ENCODE measurements around the gene DYNC2LI1.
"Not testable (repeated sequence)": the region's sequence is repeated elsewhere in the genome, so short reads cannot be mapped to it uniquely, and the experiment has no call there.

The DYNC2LI1 gene

DNA sequence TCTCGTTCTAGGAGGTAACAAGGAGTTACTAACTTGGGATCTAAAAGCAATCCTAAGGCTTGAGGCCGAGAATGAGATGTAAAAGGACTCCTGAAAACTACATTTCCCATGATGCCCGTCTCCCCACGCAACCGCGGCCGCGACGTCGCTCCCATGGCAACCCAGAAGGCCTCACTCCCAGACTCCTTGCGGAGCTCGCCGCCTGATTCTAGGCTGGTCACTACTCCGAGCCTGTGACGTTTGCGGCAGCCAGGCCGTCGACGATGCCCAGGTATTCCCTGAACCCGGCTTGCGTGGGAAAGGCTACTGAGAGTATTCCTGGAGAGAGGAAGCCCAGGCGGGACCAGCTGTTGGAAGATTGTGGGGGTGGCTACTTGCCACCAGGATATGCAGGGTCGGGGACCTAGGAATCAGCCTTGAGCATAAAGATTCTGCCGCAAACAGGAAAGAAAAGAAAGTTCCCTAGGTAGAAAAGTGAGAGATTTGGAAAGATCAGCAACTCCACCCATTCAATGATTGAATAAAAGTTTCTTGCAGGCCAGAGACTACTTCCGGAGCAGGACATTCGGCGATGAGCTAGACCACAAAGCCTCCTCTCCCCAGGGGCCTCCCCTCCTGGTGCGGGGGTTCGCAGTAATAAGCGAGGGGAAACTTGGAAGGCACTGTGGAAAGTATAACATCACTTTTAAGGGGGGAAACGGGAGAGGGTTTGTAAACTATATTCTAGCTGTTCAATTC lies at the start of gene DYNC2LI1:
Gene DYNC2LI1 (plus strand): TSS at position 164 of the 738 bp plus-strand sequence. CDS start 100 bp downstream, at position 264.
- DNase-seq, result peak; percentile 78

- DNase-seq, result no peak
Observed at GRCh38 chr2:43724728-43725526, 48.9 kb upstream of the DYNC2LI1 start.

DNA sequence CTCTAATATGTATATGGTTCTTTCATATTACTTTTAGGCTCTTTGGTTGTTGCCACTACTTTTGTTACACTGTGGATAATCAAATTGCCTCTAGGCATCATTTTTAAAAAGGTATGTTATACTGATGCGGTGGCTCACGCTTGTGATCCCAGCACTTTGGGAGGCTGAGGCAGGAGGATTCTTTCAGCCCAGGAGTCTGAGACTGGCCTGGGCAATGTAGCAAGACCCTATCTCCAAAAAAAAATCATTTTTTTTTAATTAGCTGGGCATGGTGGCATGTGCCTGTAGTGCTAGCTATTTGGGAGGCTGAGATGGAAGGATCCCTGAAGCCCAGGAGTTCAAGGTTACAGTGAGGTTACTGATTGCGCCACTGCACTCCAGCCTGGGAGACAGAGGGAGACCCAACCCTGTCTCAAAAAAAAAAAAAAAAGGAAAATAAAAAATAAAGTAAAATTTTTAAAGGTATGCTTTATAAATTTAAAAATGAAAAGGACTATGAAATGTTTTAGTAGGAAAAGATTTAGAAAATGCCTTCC lies 48.1 kb upstream of the DYNC2LI1 start:
- DNase-seq, result no peak

DNA sequence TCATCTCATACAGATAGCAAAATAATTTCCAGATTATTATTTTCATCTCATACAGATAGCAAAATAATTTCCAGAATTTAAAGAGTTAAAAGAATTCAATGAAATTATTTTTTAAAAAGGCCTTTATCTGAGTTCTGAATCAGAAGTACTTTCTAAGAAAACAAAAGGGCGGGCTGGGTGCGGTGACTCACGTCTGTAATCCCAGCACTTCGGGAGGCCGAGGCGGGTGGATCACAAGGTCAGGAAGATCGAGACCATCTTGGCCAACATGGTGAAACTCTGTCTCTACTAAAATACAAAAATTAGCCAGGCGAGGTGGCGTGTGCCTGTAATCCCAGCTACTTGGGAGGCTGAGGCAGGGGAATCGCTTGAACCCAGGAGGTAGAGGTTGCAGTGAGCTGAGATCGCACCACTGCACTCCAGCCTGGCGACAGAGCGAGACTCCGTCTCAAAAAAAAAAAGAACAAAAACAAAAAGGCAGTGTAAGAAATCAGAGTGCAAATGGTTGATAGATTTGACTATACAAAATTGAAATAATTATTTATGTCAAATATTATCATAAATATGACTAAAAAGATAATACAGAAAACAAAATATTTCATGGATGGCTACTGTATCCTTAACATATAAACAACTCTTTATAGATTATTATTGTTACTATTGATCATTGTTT lies 46.7 kb upstream of the DYNC2LI1 start:
- not testable (repeated sequence) for DNase-seq

- DNase-seq, result no peak
Observed at GRCh38 chr2:43727634-43728014, 46.2 kb upstream of the DYNC2LI1 start.

DNA sequence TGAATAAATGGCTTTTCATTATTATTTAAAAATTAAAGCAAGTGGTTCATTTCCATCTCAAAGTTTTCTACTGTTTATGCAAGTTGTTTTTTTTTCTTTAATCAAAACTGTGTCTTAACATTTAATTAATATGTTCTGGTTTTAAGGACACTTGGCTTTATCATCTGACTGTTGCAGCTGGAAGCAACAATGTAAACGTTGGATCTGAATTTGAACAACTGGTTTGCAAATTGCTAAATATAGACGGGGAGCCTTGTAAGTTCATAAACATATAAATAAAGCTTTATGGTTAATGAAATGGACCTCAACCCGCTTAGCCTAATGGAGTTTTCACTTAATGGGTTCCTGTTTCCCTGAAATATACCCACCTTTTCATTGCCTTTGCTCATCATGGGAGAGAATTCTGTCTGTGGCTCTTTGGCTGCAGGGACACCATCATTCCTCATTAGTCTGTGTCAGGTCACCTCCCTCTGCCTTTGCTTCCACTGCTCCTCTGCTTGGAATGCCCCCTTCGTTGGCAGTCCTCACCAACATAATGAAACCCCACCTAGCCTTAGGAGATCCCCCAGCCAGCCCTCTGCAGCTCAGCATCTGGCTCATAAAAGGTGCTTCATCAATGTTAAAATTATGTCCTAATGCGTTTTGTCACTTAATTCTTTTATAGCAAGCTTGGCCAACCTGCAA lies 44.2 kb upstream of the DYNC2LI1 start:
- no peak for DNase-seq

DNA sequence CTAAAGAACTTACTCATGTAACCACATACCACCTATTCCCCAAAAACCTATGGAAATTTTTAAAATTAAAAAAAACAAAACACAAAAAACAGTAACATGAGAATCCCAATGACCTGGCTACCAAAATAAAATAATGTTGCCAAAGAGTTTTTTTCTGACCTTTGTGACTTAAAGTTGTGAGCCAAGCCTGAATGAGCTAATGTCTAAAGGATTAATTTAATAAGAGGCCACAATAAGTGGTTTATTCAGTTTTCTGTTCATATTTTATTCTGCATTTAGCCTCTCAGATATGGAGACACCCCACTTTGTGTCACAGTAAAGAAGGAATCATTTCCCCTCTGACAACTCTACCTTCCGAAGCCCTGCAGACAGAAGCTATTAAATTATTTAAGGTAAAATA lies 42.6 kb upstream of the DYNC2LI1 start:
- DNase-seq, result no peak

GRCh38 chr2:43736637-43737036 lies 37.2 kb upstream of the DYNC2LI1 start:
- DNase-seq, result no peak

DNA sequence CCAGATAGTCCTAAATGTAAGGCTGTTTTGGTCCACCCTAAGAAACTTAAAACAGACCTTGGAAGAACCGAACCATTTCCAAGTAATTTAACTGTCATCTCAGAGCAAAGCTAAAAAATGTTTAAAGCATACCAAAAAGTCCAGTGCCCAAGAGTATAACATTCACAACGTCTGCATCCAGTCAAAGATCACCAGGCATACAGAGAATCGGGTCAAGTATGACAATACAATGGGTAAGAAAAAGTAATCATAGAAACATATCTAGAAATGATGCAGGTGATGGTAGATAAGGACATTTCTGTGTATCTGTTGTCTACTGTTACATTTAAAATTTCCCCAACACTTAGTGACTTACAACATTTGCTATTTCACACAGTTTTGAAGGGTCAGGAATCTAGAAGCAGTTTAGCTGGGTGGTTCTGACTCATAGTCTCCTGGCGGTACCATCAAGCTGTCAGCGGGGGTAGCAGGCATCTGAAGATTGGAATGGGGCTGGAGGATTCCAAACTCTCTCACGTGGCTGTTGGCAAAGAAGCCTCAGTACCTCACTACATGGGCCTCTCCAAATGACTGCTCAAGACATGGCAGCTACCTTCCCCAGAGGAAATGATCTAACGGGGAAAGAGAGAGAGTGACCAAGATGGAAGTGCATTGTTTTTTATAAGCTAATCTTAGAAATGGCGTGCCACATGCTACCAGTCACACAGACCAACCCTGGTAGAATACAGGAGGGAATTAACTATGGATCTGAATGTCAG lies 36.6 kb upstream of the DYNC2LI1 start:
- DNase-seq, result no peak

GRCh38 chr2:43737855-43738254 lies 36.0 kb upstream of the DYNC2LI1 start:
- DNase-seq, result no peak

DNA sequence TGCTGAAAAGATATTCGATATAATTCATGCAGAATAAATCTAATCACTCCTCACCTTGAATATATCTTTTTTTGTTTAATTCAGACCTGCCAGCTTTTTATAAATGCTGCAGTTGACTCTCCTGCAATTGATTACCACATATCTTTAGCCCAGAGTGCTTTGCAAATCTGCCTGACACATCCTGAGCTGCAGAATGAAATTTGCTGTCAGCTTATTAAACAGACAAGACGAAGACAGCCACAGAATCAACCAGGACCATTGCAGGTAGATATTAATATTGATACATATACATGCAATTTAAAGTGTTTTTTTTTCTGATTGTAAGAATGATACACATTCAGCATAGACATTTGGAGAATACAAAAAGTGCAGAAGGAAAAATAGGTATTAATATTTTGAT lies 35.6 kb upstream of the DYNC2LI1 start:
- no peak for DNase-seq

DNA sequence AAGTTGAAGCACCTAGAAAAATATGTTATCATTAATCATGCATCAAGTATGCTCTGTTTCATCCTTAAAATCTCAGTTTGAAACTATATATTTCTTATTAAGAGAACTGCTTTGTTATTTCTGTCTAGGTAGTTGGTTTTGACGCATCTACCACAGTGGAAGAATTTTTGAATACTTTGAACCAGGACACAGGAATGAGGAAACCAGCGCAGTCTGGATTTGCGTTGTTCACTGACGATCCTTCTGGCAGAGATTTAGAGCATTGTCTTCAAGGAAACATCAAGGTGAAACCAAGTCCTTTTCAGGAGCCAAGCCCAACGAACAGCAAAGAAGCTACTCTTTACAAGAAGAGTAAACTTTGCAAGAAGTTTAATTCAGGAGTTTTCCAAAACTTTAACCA lies 30.1 kb upstream of the DYNC2LI1 start:
- DNase-seq, result no peak

- DNase-seq, result no peak
Observed at GRCh38 chr2:43745457-43745856, 28.4 kb upstream of the DYNC2LI1 start.

DNA sequence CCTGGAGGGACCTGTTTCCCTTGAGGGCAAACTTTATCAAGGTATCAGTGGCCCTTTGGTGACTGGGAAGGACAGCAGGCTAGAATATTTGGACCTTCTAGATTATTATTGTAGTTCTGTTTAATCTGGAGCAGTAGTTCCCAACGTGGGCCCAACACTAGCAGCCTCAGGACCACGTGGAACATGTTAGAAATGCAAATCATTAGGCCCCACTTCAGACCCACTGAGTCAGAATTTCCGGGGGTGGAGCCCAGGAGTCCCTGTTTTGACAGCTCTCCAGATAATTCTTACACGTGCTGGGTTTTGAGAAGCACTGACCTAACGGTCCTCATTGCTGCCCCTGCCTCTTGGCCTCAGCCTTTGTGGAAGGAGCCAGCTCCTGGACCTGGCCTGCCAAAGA lies 25.5 kb upstream of the DYNC2LI1 start:
- peak; percentile 22 for DNase-seq

DNA sequence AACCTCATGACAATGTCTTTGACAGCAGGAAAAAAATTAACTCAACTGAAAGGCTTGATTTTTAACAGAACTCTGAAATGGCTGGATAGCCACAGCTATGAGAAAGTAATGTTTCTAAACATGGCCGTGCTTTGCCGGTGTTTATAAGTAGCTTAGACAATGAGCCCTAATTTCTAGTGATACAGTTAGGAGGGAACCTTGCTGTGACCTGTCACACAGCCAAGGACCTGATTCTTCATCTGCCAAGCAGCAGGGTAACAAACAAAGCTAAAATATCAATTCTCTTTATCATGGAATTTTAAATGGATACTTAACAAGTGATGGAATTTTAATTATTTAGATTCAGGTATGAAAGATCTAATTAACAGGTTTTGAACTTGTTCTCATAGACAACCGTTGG lies 24.3 kb upstream of the DYNC2LI1 start:
- no peak for DNase-seq

- DNase-seq, result no peak
Observed at GRCh38 chr2:43751476-43751990, 22.3 kb upstream of the DYNC2LI1 start.

GRCh38 chr2:43752302-43752701 lies 21.5 kb upstream of the DYNC2LI1 start:
- no peak for DNase-seq

- no peak for DNase-seq
Observed at GRCh38 chr2:43754180-43754579, 19.7 kb upstream of the DYNC2LI1 start.

GRCh38 chr2:43758739-43759138 lies 15.1 kb upstream of the DYNC2LI1 start:
- no peak for DNase-seq

- DNase-seq, result no peak
Observed at GRCh38 chr2:43759195-43759594, 14.6 kb upstream of the DYNC2LI1 start.

DNA sequence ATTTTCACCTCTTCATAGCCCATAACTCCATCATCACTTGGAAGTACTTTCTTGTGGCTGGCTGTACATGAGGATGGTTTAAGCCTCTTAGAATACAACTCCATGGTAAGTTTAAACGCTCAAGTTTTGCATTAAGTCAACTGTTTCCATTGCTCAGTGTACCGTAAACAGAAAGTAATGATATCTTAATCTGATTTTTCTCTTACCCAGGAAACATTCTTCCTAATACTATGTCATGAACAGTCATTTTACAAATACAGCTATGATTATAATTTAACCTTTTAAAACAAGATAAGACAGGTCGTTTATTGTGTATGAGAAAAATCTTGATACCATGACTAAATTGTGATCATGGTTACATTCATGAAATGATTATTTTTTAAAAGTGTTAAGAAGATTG lies 11.6 kb upstream of the DYNC2LI1 start:
- no peak for DNase-seq

DNA sequence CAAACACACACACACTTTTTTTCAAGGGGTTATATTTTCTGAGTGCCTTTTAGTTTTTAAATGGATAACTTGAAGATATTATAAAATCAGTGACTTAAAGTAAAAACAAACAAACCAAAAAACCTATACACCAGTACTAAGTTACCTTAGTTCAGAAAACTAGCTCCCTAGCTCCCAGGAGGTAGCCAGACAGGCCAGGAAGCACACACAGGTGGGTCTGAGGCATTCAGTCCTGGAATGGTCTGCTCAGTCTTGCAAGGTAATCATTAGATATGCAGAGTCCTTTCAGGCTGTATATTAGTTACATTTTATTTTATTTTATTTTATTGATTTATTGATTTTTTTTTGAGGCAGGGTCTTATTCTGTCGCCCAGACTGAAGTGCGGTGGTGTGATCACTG lies 10.7 kb upstream of the DYNC2LI1 start:
- no peak for DNase-seq

Measured in activated naive CD4-positive, alpha-beta T cell treated with anti-CD3 and anti-CD28 coated beads, Interleukin-2, amount 50 U/mL, for 16 hours (primary cell).